Mesendoderm (in vitro differentiated cells): ENCODE data around the gene ROBO2.
A peak's percentile ranks its signal among the peaks of the same experiment; 100 is the strongest.

Experiments used
- DNase-seq: peaks from one replicate; pipeline ENCODE4 v3.0.0; 2013
- H2AK5ac ChIP-seq: 2 replicates; pipeline ENCODE4 v1.6.1; 2013; ENCODE audit warnings: low read length, inconsistent platforms
- H2BK120ac ChIP-seq: 2 replicates; pipeline ENCODE4 v1.6.1; 2013; ENCODE audit warnings: low read depth, mild to moderate bottlenecking, low read length, moderate library complexity, mixed read lengths
- H2BK15ac ChIP-seq: replicated peaks from 2 replicates; pipeline ENCODE4 v1.6.1; 2013; ENCODE audit warnings: low read depth, mild to moderate bottlenecking, moderate library complexity
- H2BK5ac ChIP-seq: 2 replicates; pipeline ENCODE4 v1.6.1; 2013; ENCODE audit warnings: low read length, inconsistent platforms
- H3K18ac ChIP-seq: 2 replicates; pipeline ENCODE4 v1.6.1; 2013; ENCODE audit warnings: mild to moderate bottlenecking, low read length, mixed read lengths
- H3K23ac ChIP-seq: one replicate; pipeline ENCODE4 v1.6.1; 2013; ENCODE audit warnings: low read length
- H3K27ac ChIP-seq: 2 replicates; pipeline ENCODE4 v1.5.1; 2013; ENCODE audit warnings: low read depth, mild to moderate bottlenecking, inconsistent platforms, low read length, moderate library complexity
- H3K27me3 ChIP-seq: 2 replicates; pipeline ENCODE4 v1.6.1; 2013; ENCODE audit warnings: low read length, control low read depth, mild to moderate bottlenecking, inconsistent platforms; ENCODE audit not compliant: insufficient read depth, poor library complexity
- H3K36me3 ChIP-seq: 2 replicates; pipeline ENCODE4 v1.6.1; 2013; ENCODE audit warnings: low read length, inconsistent platforms; ENCODE audit not compliant: control insufficient read depth, insufficient read depth
- H3K4ac ChIP-seq: one replicate; pipeline ENCODE4 v1.6.1; 2013; ENCODE audit warnings: low read depth, mild to moderate bottlenecking, low read length, moderate library complexity
- H3K4me1 ChIP-seq: 2 replicates; pipeline ENCODE4 v1.6.1; 2013; ENCODE audit warnings: low read depth, low read length, inconsistent platforms; ENCODE audit not compliant: control insufficient read depth
- H3K4me2 ChIP-seq: 2 replicates; pipeline ENCODE4 v1.6.1; 2013; ENCODE audit warnings: low read length
- H3K4me3 ChIP-seq: 2 replicates; pipeline ENCODE4 v1.5.1; 2013; ENCODE audit warnings: mild to moderate bottlenecking, low read length
- H3K56ac ChIP-seq: one replicate; pipeline ENCODE4 v1.6.1; 2013; ENCODE audit warnings: low read length
- H3K79me1 ChIP-seq: 2 replicates; pipeline ENCODE4 v1.6.1; 2013; ENCODE audit warnings: low read length, inconsistent platforms
- H3K79me2 ChIP-seq: 2 replicates; pipeline ENCODE4 v1.6.1; 2013; ENCODE audit warnings: mild to moderate bottlenecking, low read length; ENCODE audit not compliant: control insufficient read depth, insufficient read depth
- H3K9ac ChIP-seq: 2 replicates; pipeline ENCODE4 v1.6.1; 2013; ENCODE audit warnings: low read length, inconsistent platforms
- H4K5ac ChIP-seq: one replicate; pipeline ENCODE4 v1.6.1; 2013; ENCODE audit warnings: low read length
- H4K8ac ChIP-seq: one replicate; pipeline ENCODE4 v1.6.1; 2013; ENCODE audit warnings: low read depth, mild to moderate bottlenecking, control low read depth, low read length, moderate library complexity
- WGBS: extraction: QIAGEN DNeasy Blood & Tissue Kit; methylation state at CpG from one replicate; pipeline ENCODE4 v1.1.7; 2013; ENCODE audit warnings: low lambda C conversion rate, missing lambda C conversion rate; ENCODE audit not compliant: insufficient coverage; ENCODE audit errors: extremely low coverage; 5-methylcytosine and 5-hydroxymethylcytosine counted together

ROBO2 gene

GRCh38 chr3:77529522-77529921 lies 489.6 kb downstream of the ROBO2 start:
- no CpG with 5 or more reads among the region's 1 CpG for WGBS
- no peak overlapping the region for H2BK5ac ChIP-seq
- no peak overlapping the region for H2BK120ac ChIP-seq

DNA sequence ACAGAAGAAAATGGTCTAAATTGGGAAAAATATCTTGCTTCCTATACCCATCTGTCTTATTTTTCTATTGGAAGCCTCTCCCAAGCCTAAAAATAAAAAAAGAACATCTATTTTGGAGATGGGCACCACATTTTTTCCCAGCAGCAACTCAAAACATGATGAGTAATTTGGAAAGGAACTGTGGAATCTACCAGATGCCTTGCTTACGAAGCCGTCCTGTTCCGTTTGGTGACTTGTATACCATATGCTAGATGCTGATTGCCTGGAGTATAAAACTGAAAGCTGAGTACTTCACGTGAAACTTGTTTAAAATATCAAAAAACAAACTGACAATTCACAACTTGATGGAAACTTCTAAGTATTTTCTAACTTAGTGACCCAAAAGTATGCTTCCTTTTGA lies 491.0 kb downstream of the ROBO2 start:
- DNase-seq: no peak

More at GRCh38 chr3:77529522-77529921, 489.6 kb downstream of the ROBO2 start:
- Histone ChIP-seq H2BK15ac (no peak overlapping the region), H3K4me3 (no peak overlapping the region), H3K4ac (no peak overlapping the region), H3K79me1 (no peaks in the 10 kb centered on the region), H4K5ac (no peak overlapping the region), H3K27ac (no peak overlapping the region), H3K27me3 (no peaks in the 10 kb centered on the region), H3K56ac (no peak overlapping the region), H3K9ac (no peak overlapping the region), H2AK5ac (no peak overlapping the region), H3K23ac (no peak overlapping the region), H3K4me1 (no peaks in the 10 kb centered on the region), H4K8ac (no peak overlapping the region), H3K18ac (no peak overlapping the region), H3K4me2 (no peak overlapping the region), H3K79me2 (no peaks in the 10 kb centered on the region), H3K36me3 (no peaks in the 10 kb centered on the region)
- no peak for DNase-seq

DNA sequence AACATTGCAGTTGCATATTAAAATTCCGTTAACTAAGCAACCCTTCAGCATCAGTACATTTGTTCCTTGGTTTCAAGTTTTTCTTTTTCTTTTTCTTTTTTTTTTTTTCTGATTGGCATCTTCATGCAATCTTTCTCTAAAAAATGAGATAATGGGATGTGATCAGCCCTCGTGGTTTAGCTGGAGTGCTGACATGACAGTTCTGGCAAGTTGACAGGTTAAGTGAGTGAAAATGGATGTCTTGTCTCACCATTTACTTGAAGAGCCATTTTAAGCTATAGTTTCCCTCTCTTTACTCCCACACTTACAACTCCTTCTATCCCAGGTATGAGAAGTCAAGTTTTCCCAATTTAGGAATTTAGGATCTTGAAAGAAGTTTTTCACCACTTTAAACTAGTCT lies 495.2 kb downstream of the ROBO2 start:
- no peak overlapping the region for H3K4me3 ChIP-seq
- H4K5ac ChIP-seq: no peak overlapping the region
- no CpG with 5 or more reads among the region's 2 CpGs for WGBS
- no peak overlapping the region for H3K27ac ChIP-seq
- H4K8ac ChIP-seq: no peak overlapping the region
- no peak overlapping the region for H3K4ac ChIP-seq
- no peak overlapping the region for H3K4me2 ChIP-seq
- no peak overlapping the region for H2BK15ac ChIP-seq
- no peak overlapping the region for H3K56ac ChIP-seq
- no peak overlapping the region for H3K23ac ChIP-seq
- no peak for DNase-seq
- no peaks in the 10 kb centered on the region for H3K36me3 ChIP-seq
- no peak overlapping the region for H2BK120ac ChIP-seq
- H3K18ac ChIP-seq: no peak overlapping the region
- no peaks in the 10 kb centered on the region for H3K27me3 ChIP-seq
- no peaks in the 10 kb centered on the region for H3K79me1 ChIP-seq
- H2BK5ac ChIP-seq: no peak overlapping the region
- no peaks in the 10 kb centered on the region for H3K4me1 ChIP-seq
- H2AK5ac ChIP-seq: no peak overlapping the region
- no peak overlapping the region for H3K9ac ChIP-seq
- no peaks in the 10 kb centered on the region for H3K79me2 ChIP-seq

More for the DNA sequence above, 491.0 kb downstream of the ROBO2 start:
- Histone ChIP-seq H3K23ac (no peak overlapping the region), H3K27ac (no peak overlapping the region), H3K36me3 (no peaks in the 10 kb centered on the region), H3K4ac (no peak overlapping the region), H3K18ac (no peak overlapping the region), H2BK120ac (no peak overlapping the region), H3K56ac (no peak overlapping the region), H3K27me3 (no peaks in the 10 kb centered on the region), H3K9ac (no peak overlapping the region), H2AK5ac (no peak overlapping the region), H2BK15ac (no peak overlapping the region), H3K4me2 (no peak overlapping the region), H3K79me2 (no peaks in the 10 kb centered on the region), H3K79me1 (no peaks in the 10 kb centered on the region), H2BK5ac (no peak overlapping the region), H3K4me1 (no peaks in the 10 kb centered on the region), H3K4me3 (no peak overlapping the region), H4K8ac (no peak overlapping the region), H4K5ac (no peak overlapping the region)
- WGBS: no CpG with 5 or more reads among the region's 4 CpGs

GRCh38 chr3:77536038-77536775 lies 496.3 kb downstream of the ROBO2 start:
- Histone ChIP-seq H3K36me3 (no peaks in the 10 kb centered on the region), H3K27ac (no peak overlapping the region), H2BK15ac (no peak overlapping the region), H2BK120ac (no peak overlapping the region), H3K4ac (no peak overlapping the region), H2AK5ac (no peak overlapping the region), H4K5ac (no peak overlapping the region), H3K9ac (no peak overlapping the region), H2BK5ac (no peak overlapping the region), H3K4me2 (no peak overlapping the region), H3K18ac (no peak overlapping the region), H3K23ac (no peak overlapping the region), H3K79me2 (no peaks in the 10 kb centered on the region), H3K56ac (no peak overlapping the region), H3K27me3 (no peaks in the 10 kb centered on the region), H4K8ac (no peak overlapping the region), H3K4me1 (no peaks in the 10 kb centered on the region), H3K79me1 (no peaks in the 10 kb centered on the region), H3K4me3 (no peak overlapping the region)
- peak; percentile 73 for DNase-seq
- WGBS: no CpG with 5 or more reads among the region's 3 CpGs

DNA sequence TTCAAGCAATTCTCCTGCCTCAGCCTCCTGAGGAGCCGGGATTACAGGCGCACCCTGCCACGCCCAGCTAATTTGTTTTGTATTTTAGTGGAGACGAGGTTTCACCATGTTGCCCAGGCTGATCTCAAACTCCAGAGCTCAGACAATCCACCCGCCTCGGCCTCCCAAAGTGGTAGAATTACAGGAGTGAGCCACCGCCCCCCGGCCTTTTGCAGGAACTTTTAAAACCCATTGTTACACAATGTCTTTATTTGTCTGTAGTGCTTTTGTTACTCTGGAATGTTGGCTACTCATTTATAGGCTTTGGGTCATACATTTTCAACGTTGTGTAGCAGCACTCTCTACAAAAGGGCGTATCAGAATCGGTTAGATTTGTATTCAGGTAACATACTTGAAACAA lies 499.1 kb downstream of the ROBO2 start:
- Histone ChIP-seq H3K18ac (no peak overlapping the region), H3K36me3 (no peaks in the 10 kb centered on the region), H3K23ac (no peak overlapping the region), H3K4me2 (no peak overlapping the region), H2AK5ac (no peak overlapping the region), H3K27ac (no peak overlapping the region), H3K9ac (no peak overlapping the region), H3K27me3 (no peaks in the 10 kb centered on the region), H2BK15ac (no peak overlapping the region), H3K4me3 (no peak overlapping the region), H3K56ac (no peak overlapping the region), H2BK5ac (no peak overlapping the region), H2BK120ac (no peak overlapping the region), H3K79me1 (no peaks in the 10 kb centered on the region), H4K5ac (no peak overlapping the region), H4K8ac (no peak overlapping the region), H3K4ac (no peak overlapping the region), H3K79me2 (no peaks in the 10 kb centered on the region), H3K4me1 (no peaks in the 10 kb centered on the region)
- no peak for DNase-seq
- WGBS: no CpG with 5 or more reads among the region's 11 CpGs

DNA sequence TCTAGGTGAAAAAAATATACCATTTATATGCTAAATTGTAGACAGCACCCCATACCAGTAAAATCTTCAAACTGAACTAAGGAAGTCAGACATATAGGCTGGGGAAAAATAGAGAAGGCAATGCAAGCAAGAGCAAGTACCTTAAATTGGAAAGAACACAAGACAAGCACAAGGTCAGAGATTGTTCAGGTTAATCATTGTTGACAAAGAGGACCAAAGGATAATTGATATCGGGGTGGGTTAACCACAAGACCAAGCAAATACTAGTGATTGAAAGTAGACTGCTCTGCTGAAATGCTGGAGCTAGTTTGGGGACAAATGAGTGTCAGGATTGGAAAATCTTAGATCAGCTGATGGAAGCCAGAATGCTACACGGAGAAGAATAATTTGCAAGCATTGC lies 499.8 kb downstream of the ROBO2 start:
- Histone ChIP-seq H3K23ac (no peak overlapping the region), H3K18ac (no peak overlapping the region), H2BK120ac (no peak overlapping the region), H3K27ac (no peak overlapping the region), H3K9ac (no peak overlapping the region), H3K4me3 (no peak overlapping the region), H3K79me1 (no peaks in the 10 kb centered on the region), H2BK5ac (no peak overlapping the region), H3K4me2 (no peak overlapping the region), H4K5ac (no peak overlapping the region), H4K8ac (no peak overlapping the region), H3K27me3 (no peaks in the 10 kb centered on the region), H3K36me3 (no peaks in the 10 kb centered on the region), H3K56ac (no peak overlapping the region), H3K79me2 (no peaks in the 10 kb centered on the region), H3K4ac (no peak overlapping the region), H2BK15ac (no peak overlapping the region), H3K4me1 (no peaks in the 10 kb centered on the region), H2AK5ac (no peak overlapping the region)
- WGBS: no CpG with 5 or more reads among the region's 2 CpGs
- no peak for DNase-seq
